ENCODE measurements around the gene APLN. TPM values are rescaled to one million over a fixed set of nuclear protein-coding genes. Genes with fewer than 3 reads are reported as not detected.

APLN gene
- total RNA-seq, 3 donors from 2014 or later = 0.29 to 0.43 (median 0.41) TPM

DNA sequence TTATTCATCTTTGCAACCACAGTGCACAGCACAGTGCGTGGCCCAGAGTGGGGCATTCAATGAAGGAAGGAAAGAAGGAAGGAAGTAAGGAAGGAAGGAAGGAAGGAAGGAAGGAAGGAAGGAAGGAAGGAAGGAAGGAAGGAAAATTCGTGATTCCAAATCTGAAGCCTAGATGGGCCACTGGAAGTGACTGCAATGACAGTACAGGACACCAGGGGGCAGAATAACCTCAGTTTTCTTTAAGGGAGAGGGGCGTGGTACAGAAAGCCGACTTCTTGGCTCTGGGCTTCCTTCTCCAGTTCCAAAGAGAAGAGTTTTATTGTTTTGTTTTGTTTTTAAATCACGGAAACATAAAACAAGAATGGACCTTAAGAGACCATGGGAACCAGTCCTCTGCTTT, 47.8 kb downstream of the APLN start:
- no peaks in the 10 kb centered on the region for H3K36me3 ChIP-seq (ENCODE audit: low read depth)
- TF ChIP-seq, protein P1, sequence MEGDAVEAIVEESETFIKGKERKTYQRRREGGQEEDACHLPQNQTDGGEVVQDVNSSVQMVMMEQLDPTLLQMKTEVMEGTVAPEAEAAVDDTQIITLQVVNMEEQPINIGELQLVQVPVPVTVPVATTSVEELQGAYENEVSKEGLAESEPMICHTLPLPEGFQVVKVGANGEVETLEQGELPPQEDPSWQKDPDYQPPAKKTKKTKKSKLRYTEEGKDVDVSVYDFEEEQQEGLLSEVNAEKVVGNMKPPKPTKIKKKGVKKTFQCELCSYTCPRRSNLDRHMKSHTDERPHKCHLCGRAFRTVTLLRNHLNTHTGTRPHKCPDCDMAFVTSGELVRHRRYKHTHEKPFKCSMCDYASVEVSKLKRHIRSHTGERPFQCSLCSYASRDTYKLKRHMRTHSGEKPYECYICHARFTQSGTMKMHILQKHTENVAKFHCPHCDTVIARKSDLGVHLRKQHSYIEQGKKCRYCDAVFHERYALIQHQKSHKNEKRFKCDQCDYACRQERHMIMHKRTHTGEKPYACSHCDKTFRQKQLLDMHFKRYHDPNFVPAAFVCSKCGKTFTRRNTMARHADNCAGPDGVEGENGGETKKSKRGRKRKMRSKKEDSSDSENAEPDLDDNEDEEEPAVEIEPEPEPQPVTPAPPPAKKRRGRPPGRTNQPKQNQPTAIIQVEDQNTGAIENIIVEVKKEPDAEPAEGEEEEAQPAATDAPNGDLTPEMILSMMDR (IDR thresholded peaks at IDR 0.05) = peak; percentile 36
- intact Hi-C loops (cut with DNase I, micrococcal nuclease) = loop anchor here (10.0 kb wide), 1 partner anchor 118 kb away; no protein-coding TSS in a partner anchor
- no peaks in the 10 kb centered on the region for H3K9me3 ChIP-seq
- peak in 2 of 3 donors; percentile 36 to 76 for DNase-seq
- H3K4me1 ChIP-seq (ENCODE audit: low read depth) = peaks cover 5% of the 10 kb centered on the region
- H3K4me3 ChIP-seq = no peak overlapping the region
- peak; percentile 78 for ATAC-seq

DNA sequence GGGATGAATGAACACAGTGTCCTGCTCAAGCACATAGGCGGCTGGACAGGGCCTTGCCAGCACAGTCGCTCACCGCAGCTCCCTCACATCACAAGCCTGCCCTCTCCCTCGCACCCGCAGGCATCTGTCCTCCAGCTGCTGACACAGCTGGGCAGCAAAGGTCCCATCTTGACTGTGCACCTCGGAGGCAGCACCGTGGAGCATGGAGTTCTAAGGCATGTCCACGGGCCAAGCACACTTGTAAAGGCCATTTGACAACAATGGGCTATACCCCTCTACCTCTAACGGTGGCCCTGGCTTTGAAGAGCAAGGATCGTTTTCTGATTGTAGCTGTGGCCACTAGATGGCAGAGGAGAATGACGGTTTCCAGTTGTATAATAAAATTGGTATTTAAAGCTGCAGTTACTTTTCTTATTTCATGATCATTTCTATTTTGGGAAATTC, 53.8 kb downstream of the APLN start:
- Histone ChIP-seq H3K4me1 (ENCODE audit: low read depth) (peaks cover 5% of the 10 kb centered on the region), H3K9me3 (no peaks in the 10 kb centered on the region), H3K36me3 (ENCODE audit: low read depth) (no peaks in the 10 kb centered on the region), H3K4me3 (no peak overlapping the region)
- TF ChIP-seq, protein P1 (IDR thresholded peaks at IDR 0.05) = peak; percentile 15
- DNase-seq = peak in 1 of 3 donors; percentile 21
- intact Hi-C loops (cut with DNase I, micrococcal nuclease) = loop anchor here (10.0 kb wide), 1 partner anchor 124 kb away; no protein-coding TSS in a partner anchor
- ATAC-seq = peak; percentile 23

DNA sequence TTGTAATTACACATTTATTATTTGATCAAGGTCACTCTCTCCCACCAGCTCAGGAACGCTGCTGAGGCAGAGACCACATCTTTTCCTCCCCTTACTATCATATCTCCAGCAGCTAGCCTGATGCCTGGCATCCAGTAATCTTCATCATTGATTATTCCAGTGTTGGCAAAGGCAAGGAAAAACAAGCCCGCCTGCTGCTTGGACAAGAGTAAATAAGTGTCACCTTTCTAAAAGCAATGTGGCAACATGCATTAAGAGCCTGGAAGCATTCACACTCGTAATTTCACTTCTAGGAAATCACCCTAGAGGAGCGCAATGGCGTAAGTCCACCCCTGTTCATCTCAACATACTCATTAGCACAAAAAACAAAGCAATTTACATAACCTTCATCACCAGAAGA, 54.8 kb downstream of the APLN start:
- TF ChIP-seq, protein P1 (IDR thresholded peaks at IDR 0.05) = no peak
- H3K4me1 ChIP-seq (ENCODE audit: low read depth) = peaks cover 5% of the 10 kb centered on the region
- ATAC-seq (no peak), DNase-seq (no peak)
- no peaks in the 10 kb centered on the region for H3K36me3 ChIP-seq (ENCODE audit: low read depth)
- no peak overlapping the region for H3K4me3 ChIP-seq
- no peaks in the 10 kb centered on the region for H3K9me3 ChIP-seq
- intact Hi-C loops (cut with DNase I, micrococcal nuclease) = loop anchor here (10.0 kb wide), 1 partner anchor 125 kb away; no protein-coding TSS in a partner anchor

DNA sequence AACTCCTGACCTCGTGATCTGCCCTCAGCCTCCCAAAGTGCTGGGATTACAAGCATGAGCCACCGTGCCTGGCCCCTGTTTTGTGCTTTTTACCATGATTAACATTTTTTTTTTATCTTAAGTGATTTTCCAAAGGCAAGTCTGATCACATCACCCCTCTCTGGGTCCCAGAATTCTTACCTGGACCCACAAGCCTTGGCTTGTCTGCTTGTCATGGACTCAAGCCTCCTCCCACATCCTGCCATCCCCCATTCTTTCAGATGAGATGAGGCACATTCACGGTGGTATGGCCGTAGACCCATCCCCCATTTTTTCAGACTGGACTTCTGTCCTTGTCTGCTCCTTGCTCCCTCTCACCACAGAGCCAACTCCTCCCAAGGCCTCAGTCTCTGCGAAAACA, 55.3 kb downstream of the APLN start:
- DNase-seq (no peak), ATAC-seq (no peak)
- Histone ChIP-seq H3K4me3 (no peak overlapping the region), H3K36me3 (ENCODE audit: low read depth) (no peaks in the 10 kb centered on the region), H3K9me3 (no peaks in the 10 kb centered on the region), H3K4me1 (ENCODE audit: low read depth) (peaks cover 4% of the 10 kb centered on the region)
- intact Hi-C loops (cut with DNase I, micrococcal nuclease) = no loop called here
- TF ChIP-seq, protein P1 (IDR thresholded peaks at IDR 0.05) = no peak

DNA sequence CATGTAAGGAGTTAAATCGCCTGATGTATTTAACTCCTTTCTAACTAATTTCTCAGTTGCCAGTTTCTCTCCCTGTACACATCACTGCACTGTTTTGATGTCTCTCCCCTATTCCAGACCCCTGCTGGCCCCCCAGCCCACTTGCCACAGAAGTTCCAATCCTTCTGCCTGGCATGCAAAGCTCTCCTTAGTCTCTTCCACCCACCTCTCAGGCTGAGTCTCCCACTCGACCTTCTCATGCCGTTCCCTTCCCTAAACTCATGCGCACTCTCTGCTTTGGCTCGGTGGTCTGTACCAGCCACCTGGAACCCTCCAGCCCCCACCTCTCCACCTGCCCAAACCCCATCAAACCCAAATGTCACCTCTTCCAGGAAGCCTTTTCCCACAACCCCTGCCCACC, 56.9 kb downstream of the APLN start:
- TF ChIP-seq, protein P1 (IDR thresholded peaks at IDR 0.05) = no peak
- Histone ChIP-seq H3K4me1 (ENCODE audit: low read depth) (no peaks in the 10 kb centered on the region), H3K36me3 (ENCODE audit: low read depth) (no peaks in the 10 kb centered on the region), H3K4me3 (no peak overlapping the region), H3K9me3 (no peaks in the 10 kb centered on the region)
- intact Hi-C loops (cut with DNase I, micrococcal nuclease) = no loop called here
- DNase-seq (no peak), ATAC-seq (no peak)

DNA sequence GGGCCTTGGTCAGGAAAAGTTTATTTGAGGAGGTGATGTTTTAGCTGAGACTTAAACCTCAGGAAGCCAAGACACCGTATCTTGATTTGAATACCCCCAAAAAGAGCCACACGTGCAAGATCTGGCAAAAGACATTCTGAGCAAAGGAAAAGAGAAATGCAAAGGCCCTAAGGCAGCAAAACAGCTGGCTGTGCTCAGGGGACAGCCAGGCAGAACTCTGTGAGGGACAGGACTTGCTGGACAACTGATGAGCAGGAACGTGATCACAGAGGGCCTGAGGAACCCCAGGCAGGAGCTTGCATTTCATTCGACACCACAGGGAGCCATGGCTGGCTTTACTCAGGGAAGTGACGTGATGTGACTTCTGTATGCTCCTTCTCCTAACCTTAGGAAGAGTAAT, 58.7 kb downstream of the APLN start:
- no peak overlapping the region for H3K4me3 ChIP-seq
- no peaks in the 10 kb centered on the region for H3K36me3 ChIP-seq (ENCODE audit: low read depth)
- intact Hi-C loops (cut with DNase I, micrococcal nuclease) = no loop called here
- DNase-seq = no peak
- H3K9me3 ChIP-seq = no peaks in the 10 kb centered on the region
- H3K4me1 ChIP-seq (ENCODE audit: low read depth) = no peaks in the 10 kb centered on the region
- TF ChIP-seq, protein P1 (IDR thresholded peaks at IDR 0.05) = no peak
- ATAC-seq = no peak
